Activated CD8-positive, alpha-beta T cell treated with anti-CD3 and anti-CD28 coated beads for 36 hours (primary cell): Measurements from ENCODE around the gene ANKRD33B. TPM values are rescaled to one million over a fixed set of nuclear protein-coding genes. Genes with fewer than 3 reads are reported as not detected.

Source experiments
- ATAC-seq: fragments of 200-7000 bp; cut with Tn5 transposase; one replicate; pipeline ENCODE4 v1.10.0; 2021; ENCODE audit warnings: mild to moderate bottlenecking, moderate library complexity
- CTCF ChIA-PET: fragments of 350-600 bp; sonication (Branson Sonifier 250); formaldehyde crosslinking; loops from one replicate; lab custom pipeline; 2021; ENCODE audit warnings: antibody characterized with exemption; lab: Charles Lee
- POLR2A ChIA-PET: fragments of 350-600 bp; sonication (Branson Sonifier 250); formaldehyde crosslinking; loops from one replicate; lab custom pipeline; 2021; ENCODE audit warnings: antibody characterized with exemption; lab: Charles Lee
- DNase-seq: peaks from one replicate; pipeline ENCODE4 v3.0.0-alpha.2; 2020
- H3K27ac Mint-ChIP-seq: one replicate; pipeline ENCODE4 v1.8.0; 2021; ENCODE audit warnings: mild to moderate bottlenecking, mixed read lengths
- H3K27me3 Mint-ChIP-seq: one replicate; pipeline ENCODE4 v1.8.0; 2021; ENCODE audit warnings: mixed read lengths
- H3K36me3 Mint-ChIP-seq: one replicate; pipeline ENCODE4 v1.8.0; 2021; ENCODE audit warnings: low read depth, mixed read lengths
- H3K4me1 Mint-ChIP-seq: one replicate; pipeline ENCODE4 v1.8.0; 2021; ENCODE audit warnings: low read depth, mixed read lengths
- H3K4me3 Mint-ChIP-seq: one replicate; pipeline ENCODE4 v1.8.0; 2021; ENCODE audit warnings: mild to moderate bottlenecking, moderate library complexity, mixed read lengths
- H3K9me3 Mint-ChIP-seq: one replicate; pipeline ENCODE4 v1.8.0; 2021; ENCODE audit warnings: mixed read lengths
- intact Hi-C: fragments of 100-400 bp; cut with micrococcal nuclease; formaldehyde crosslinking; loops from one replicate; pipeline ENCODE4 v1.10.0; 2022
- total RNA-seq, 2 experiments: library from RNA; stranded (reverse); gene quantifications; one replicate each; pipeline ENCODE4 v1.2.3, GENCODE V29; 2021
- TF ChIP-seq, protein P1 (sequence below): fragments of 200-600 bp; IDR thresholded peaks from one replicate; pipeline ENCODE4 v1.8.0; 2022; ENCODE audit warnings: antibody characterized with exemption, mild to moderate bottlenecking

Gene ANKRD33B
- total RNA-seq, 2 experiments from 2014 or later: 13.6 to 13.8 TPM

DNA sequence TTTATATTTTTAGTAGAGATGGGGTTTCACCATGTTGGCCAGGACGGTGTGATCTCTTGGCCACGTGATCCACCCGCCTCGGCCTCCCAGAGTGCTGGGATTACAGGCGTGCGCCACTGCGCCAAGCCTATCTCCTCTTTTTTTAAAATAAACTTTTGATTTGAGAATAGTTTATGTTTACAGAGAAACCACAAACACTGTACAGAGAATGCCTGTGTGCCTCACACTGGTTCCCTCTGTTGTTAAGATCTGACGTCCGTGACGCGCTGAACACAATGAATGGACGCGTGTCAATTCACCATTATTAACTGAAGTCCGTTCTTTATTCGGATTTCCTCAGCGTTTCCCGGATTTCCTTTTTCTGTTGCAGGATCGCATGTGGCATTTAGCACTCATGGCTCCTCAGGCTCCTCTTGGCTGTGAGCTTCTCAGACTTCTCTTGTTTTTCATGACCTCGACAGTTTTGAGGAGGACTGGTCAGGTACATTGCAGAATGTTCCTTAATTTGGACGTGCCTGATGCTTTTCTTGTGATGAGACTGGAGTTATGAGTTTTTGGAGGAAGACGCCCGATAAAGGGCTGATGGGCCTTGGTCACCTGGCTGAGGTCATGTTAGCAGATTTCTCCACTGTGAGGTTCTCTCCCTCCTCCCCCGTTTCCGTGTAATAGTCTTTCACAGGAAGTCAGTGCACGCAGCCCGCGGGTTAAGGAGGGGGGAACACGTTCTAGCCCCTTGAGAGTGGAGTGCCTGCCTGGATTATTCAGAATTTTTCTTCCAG is 69.6 kb downstream of the ANKRD33B start:
- H3K27ac Mint-ChIP-seq: peak overlapping the region; percentile 100
- H3K36me3 Mint-ChIP-seq: peaks cover 21% of the 10 kb centered on the region
- H3K4me3 Mint-ChIP-seq: peak overlapping the region; percentile 40
- H3K27me3 Mint-ChIP-seq: peaks cover 6% of the 10 kb centered on the region
- H3K4me1 Mint-ChIP-seq: peaks cover 73% of the 10 kb centered on the region
- ATAC-seq (peak; percentile 50), DNase-seq (peak; percentile 84)
- TF ChIP-seq, protein P1, sequence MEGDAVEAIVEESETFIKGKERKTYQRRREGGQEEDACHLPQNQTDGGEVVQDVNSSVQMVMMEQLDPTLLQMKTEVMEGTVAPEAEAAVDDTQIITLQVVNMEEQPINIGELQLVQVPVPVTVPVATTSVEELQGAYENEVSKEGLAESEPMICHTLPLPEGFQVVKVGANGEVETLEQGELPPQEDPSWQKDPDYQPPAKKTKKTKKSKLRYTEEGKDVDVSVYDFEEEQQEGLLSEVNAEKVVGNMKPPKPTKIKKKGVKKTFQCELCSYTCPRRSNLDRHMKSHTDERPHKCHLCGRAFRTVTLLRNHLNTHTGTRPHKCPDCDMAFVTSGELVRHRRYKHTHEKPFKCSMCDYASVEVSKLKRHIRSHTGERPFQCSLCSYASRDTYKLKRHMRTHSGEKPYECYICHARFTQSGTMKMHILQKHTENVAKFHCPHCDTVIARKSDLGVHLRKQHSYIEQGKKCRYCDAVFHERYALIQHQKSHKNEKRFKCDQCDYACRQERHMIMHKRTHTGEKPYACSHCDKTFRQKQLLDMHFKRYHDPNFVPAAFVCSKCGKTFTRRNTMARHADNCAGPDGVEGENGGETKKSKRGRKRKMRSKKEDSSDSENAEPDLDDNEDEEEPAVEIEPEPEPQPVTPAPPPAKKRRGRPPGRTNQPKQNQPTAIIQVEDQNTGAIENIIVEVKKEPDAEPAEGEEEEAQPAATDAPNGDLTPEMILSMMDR: no peak
- ChIA-PET CTCF (interaction anchor here (0.9 to 3.0 kb wide), 4 partner anchors 16 to 181 kb away, joined by 3 to 12 read pairs (median 4); no protein-coding TSS in a partner anchor), POLR2A (interaction anchor here (0.6 to 1.3 kb wide), 3 partner anchors 126 to 280 kb away, joined by 3 read pairs; partner anchors contain the start of gene MARCHF6)
- peaks cover 7% of the 10 kb centered on the region for H3K9me3 Mint-ChIP-seq
- intact Hi-C loops: loop anchor here (10.0 kb wide), 1 partner anchor 131 kb away; the partner anchor contains the start of gene DAP

GRCh38 chr5:10634050-10634449 is 70.2 kb downstream of the ANKRD33B start:
- intact Hi-C loops: loop anchor here (10.0 kb wide), 1 partner anchor 131 kb away; the partner anchor contains the start of gene DAP
- H3K4me3 Mint-ChIP-seq: peak overlapping the region; percentile 40
- peak; percentile 18 for ATAC-seq
- peaks cover 71% of the 10 kb centered on the region for H3K4me1 Mint-ChIP-seq
- DNase-seq: no peak
- peaks cover 25% of the 10 kb centered on the region for H3K36me3 Mint-ChIP-seq
- CTCF ChIA-PET: interaction anchor here (0.9 to 3.0 kb wide), 4 partner anchors 17 to 181 kb away, joined by 3 to 12 read pairs (median 4); no protein-coding TSS in a partner anchor
- peaks cover 10% of the 10 kb centered on the region for H3K9me3 Mint-ChIP-seq
- peaks cover 6% of the 10 kb centered on the region for H3K27me3 Mint-ChIP-seq
- TF ChIP-seq, protein P1: no peak
- peak overlapping the region; percentile 100 for H3K27ac Mint-ChIP-seq
- POLR2A ChIA-PET: interaction anchor here (0.9 to 1.3 kb wide), 4 partner anchors 33 to 281 kb away, joined by 3 read pairs; no protein-coding TSS in a partner anchor

DNA sequence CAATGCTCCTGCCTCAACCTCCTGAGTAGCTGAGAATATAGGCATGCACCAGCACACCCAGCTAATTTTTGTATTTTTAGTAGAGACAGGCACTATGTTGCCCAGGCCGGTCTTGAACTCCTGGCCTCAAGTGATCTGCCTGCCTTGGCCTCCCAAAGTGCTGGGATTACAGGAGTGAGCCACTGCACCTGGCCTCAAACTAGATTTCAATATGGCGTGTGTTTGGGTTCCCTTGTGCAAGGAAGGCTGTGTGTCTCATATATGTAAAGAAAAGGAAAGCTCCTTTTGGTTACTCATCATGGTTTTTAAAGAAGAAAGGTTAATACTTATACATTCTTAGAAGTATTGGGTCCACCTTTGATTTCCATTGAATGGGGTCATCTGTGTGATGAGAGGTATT is 70.7 kb downstream of the ANKRD33B start:
- peaks cover 10% of the 10 kb centered on the region for H3K9me3 Mint-ChIP-seq
- TF ChIP-seq, protein P1: no peak
- intact Hi-C loops: loop anchor here (10.0 kb wide), 1 partner anchor 130 kb away; the partner anchor contains the start of gene DAP
- peaks cover 66% of the 10 kb centered on the region for H3K4me1 Mint-ChIP-seq
- CTCF ChIA-PET: interaction anchor here (0.9 to 3.0 kb wide), 6 partner anchors 17 to 275 kb away, joined by 3 to 12 read pairs (median 4); no protein-coding TSS in a partner anchor
- ATAC-seq (peak; percentile 4), DNase-seq (peak; percentile 25)
- H3K4me3 Mint-ChIP-seq: no peak overlapping the region
- POLR2A ChIA-PET: interaction anchor here (0.8 to 1.3 kb wide), 6 partner anchors 34 to 282 kb away, joined by 3 to 5 read pairs (median 3); partner anchors contain the start of gene ANKRD33B
- peak overlapping the region; percentile 100 for H3K27ac Mint-ChIP-seq
- peaks cover 3% of the 10 kb centered on the region for H3K27me3 Mint-ChIP-seq
- H3K36me3 Mint-ChIP-seq: peaks cover 25% of the 10 kb centered on the region

DNA sequence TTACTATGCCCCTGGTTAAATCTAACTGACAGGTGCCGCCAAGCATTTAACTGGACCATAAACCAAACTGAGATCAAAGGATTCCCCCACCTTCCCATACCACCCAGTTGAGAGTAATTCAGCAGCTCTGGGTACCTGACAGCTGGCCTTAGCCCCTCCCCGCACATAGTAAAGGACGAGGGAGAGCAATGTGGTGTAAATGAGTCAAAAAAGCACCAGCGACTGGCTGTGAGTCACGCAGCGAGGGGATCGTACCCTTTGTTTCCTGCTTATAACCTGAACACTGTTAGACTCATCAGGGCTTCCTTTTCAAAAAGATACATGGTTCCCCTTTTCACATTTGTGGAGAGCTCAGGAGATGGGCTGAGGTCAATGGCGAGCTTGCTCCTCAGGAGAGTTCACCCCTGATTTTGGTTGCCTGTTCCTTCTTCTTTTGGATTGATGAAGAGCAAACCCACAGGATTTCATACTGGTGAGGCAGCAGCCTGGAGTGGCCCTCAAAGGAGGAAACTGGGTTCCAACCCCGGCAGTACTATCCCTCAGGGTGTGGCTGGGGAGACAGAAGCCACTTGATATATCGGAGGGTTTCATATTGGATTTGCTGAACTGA is 71.5 kb downstream of the ANKRD33B start:
- H3K36me3 Mint-ChIP-seq: peaks cover 27% of the 10 kb centered on the region
- POLR2A ChIA-PET: interaction anchor here (0.8 to 1.2 kb wide), 4 partner anchors 50 to 282 kb away, joined by 3 to 5 read pairs (median 3); partner anchors contain the start of gene ANKRD33B
- CTCF ChIA-PET: interaction anchor here (0.9 to 2.1 kb wide), 4 partner anchors 8 to 276 kb away, joined by 3 to 11 read pairs (median 4); no protein-coding TSS in a partner anchor
- TF ChIP-seq, protein P1: no peak
- peaks cover 11% of the 10 kb centered on the region for H3K9me3 Mint-ChIP-seq
- H3K4me1 Mint-ChIP-seq: peaks cover 59% of the 10 kb centered on the region
- peak overlapping the region; percentile 73 for H3K4me3 Mint-ChIP-seq
- intact Hi-C loops: loop anchor here (10.0 kb wide), 1 partner anchor 129 kb away; the partner anchor contains the start of gene DAP
- peak overlapping the region; percentile 100 for H3K27ac Mint-ChIP-seq
- peak; percentile 82 for ATAC-seq
- no peaks in the 10 kb centered on the region for H3K27me3 Mint-ChIP-seq
- DNase-seq: peak; percentile 94
